Karpas-422 (cell line): ENCODE data around the gene NF2. TPM values are rescaled to one million over a fixed set of nuclear protein-coding genes. Genes with fewer than 3 reads are reported as not detected.

Source experiments
- DNase-seq: peaks from one replicate; pipeline ENCODE4 v3.0.0-alpha.2; 2015
- H2AFZ ChIP-seq: fragments of 200-600 bp; sonication (generic); 2 replicates; pipeline ENCODE4 v1.6.1; 2014; ENCODE audit warnings: antibody characterized with exemption, low read length, mixed read lengths
- H3K27ac ChIP-seq: fragments of 200-600 bp; sonication (generic); 2 replicates; pipeline ENCODE4 v1.5.1; 2014; ENCODE audit warnings: mild to moderate bottlenecking, low read length, moderate library complexity
- H3K27me3 ChIP-seq: fragments of 200-600 bp; sonication (generic); 2 replicates; pipeline ENCODE4 v1.6.1; 2014; ENCODE audit warnings: low read length, mixed read lengths
- H3K36me3 ChIP-seq: fragments of 200-600 bp; sonication (generic); 2 replicates; pipeline ENCODE4 v1.6.1; 2014; ENCODE audit warnings: low read length, mixed read lengths; ENCODE audit not compliant: insufficient read depth
- H3K4me1 ChIP-seq: fragments of 200-600 bp; sonication (generic); 2 replicates; pipeline ENCODE4 v1.6.1; 2014; ENCODE audit warnings: mild to moderate bottlenecking, low read length, mixed read lengths
- H3K4me2 ChIP-seq: fragments of 200-600 bp; sonication (generic); 2 replicates; pipeline ENCODE4 v1.6.1; 2014; ENCODE audit warnings: low read length, low read depth, mild to moderate bottlenecking; ENCODE audit not compliant: poor library complexity, severe bottlenecking
- H3K4me3 ChIP-seq: fragments of 200-600 bp; sonication (generic); 2 replicates; pipeline ENCODE4 v1.5.1; 2014; ENCODE audit warnings: mild to moderate bottlenecking, antibody characterized with exemption, low read length, mixed read lengths
- H3K79me2 ChIP-seq: fragments of 200-600 bp; sonication (generic); 2 replicates; pipeline ENCODE4 v1.6.1; 2014; ENCODE audit warnings: mild to moderate bottlenecking, low read length, mixed read lengths
- H3K9ac ChIP-seq: fragments of 200-600 bp; sonication (generic); 2 replicates; pipeline ENCODE4 v1.6.0; 2014; ENCODE audit warnings: low read length
- H3K9me2 ChIP-seq: fragments of 200-600 bp; sonication (generic), shearing (Covaris generic); replicated peaks from 2 replicates; pipeline ENCODE4 v1.6.0; 2014; ENCODE audit warnings: mild to moderate bottlenecking, low read length, moderate library complexity; ENCODE audit not compliant: insufficient read depth
- H3K9me3 ChIP-seq: fragments of 300-700, 200-600 bp; sonication (generic); 2 replicates; pipeline ENCODE4 v1.6.1; 2014; ENCODE audit warnings: low read length, mixed read lengths
- H4K20me1 ChIP-seq: fragments of 200-600 bp; sonication (generic); 2 replicates; pipeline ENCODE4 v1.6.1; 2014; ENCODE audit warnings: mild to moderate bottlenecking, antibody characterized with exemption, low read length, low read depth; ENCODE audit not compliant: insufficient read depth
- total RNA-seq: library from RNA; depleted of rRNA; stranded (reverse); fragments of >200 nt; shearing (Covaris generic); gene quantifications from 2 replicates; pipeline ENCODE4 v1.2.3, GENCODE V29; 2014; ENCODE audit warnings: low replicate concordance

NF2 gene
- total RNA-seq, 1 experiment from 2014 or later = 19.0 TPM

DNA sequence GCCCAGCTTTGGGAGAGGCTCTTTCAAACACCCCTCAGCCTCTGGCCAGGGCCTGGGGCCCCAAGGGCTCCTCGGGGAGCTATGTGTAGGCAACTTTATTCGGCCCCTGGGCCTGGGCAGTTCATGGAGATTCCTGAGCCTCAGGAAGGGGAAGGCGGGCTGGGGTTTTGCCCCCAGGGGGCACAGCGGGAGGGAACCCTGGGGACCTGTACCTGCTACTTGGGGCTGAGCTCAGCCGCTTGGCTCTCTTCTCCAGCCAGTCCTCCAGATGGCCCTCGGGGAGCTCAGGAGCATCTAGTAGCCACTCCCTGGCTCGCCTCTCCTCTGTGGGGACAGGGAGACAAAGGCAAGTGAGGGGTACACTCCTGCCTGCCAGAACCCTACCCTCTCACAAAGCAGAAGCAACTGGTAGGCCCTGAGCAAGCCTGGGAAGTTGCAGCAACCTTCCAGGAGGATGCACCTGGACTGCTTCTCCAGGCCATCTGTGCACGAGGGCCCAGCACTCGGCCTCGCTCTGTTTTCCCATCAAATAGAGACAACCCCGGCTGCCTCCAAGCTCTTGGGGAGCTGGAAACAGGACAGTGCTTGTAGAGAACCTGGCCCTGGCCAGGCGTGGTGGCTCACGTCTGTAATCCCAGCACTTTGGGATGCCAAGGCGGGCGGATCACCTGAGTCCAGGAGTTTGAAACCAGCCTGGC lies 134.8 kb downstream of the NF2 start:
- no peak overlapping the region for H2AFZ ChIP-seq
- H3K79me2 ChIP-seq = no peaks in the 10 kb centered on the region
- no peak for DNase-seq
- no peak overlapping the region for H3K4me3 ChIP-seq
- no peaks in the 10 kb centered on the region for H3K9me3 ChIP-seq
- 0 out of 2 replicates have a peak, but pooled peaks cover 3% of the 10 kb centered on the region for H4K20me1 ChIP-seq
- no peaks in the 10 kb centered on the region for H3K36me3 ChIP-seq
- no peak overlapping the region for H3K27ac ChIP-seq
- no peaks in the 10 kb centered on the region for H3K9me2 ChIP-seq
- no peak overlapping the region for H3K4me2 ChIP-seq
- H3K27me3 ChIP-seq = no peaks in the 10 kb centered on the region
- peaks cover 11% of the 10 kb centered on the region for H3K4me1 ChIP-seq
- H3K9ac ChIP-seq = no peak overlapping the region

DNA sequence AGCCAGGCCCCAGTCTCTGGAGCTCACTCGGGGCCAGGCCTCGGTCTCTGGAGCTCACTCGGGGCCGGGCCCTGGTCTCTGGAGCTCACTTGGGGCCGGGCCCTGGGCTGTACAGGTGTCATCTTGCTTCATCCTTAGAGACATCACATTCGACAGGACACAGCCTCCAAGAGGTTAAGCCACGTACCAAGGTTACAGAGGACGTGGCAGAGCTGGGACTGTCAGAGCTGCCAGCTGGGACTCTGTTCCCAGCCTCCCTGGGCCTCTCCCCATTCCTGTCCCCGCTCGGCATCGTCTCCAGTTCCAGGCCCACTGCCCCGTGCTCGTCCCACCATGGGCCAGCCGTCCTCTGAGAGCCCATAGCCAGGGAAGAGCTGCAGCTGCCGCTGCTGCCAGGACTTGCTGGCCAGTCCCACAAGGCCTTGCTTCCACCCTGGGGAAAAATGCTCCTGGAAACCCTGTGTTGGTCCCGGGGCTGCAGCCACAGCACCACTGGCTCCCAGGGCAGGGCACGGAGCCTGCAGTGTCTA lies 136.0 kb downstream of the NF2 start:
- Histone ChIP-seq H2AFZ (no peak overlapping the region), H3K79me2 (no peaks in the 10 kb centered on the region), H3K9me3 (no peaks in the 10 kb centered on the region), H4K20me1 (no peaks in the 10 kb centered on the region), H3K4me1 (no peaks in the 10 kb centered on the region), H3K4me3 (no peak overlapping the region), H3K27ac (no peak overlapping the region), H3K4me2 (no peak overlapping the region), H3K27me3 (no peaks in the 10 kb centered on the region), H3K9me2 (no peaks in the 10 kb centered on the region), H3K9ac (no peak overlapping the region), H3K36me3 (no peaks in the 10 kb centered on the region)
- no peak for DNase-seq

DNA sequence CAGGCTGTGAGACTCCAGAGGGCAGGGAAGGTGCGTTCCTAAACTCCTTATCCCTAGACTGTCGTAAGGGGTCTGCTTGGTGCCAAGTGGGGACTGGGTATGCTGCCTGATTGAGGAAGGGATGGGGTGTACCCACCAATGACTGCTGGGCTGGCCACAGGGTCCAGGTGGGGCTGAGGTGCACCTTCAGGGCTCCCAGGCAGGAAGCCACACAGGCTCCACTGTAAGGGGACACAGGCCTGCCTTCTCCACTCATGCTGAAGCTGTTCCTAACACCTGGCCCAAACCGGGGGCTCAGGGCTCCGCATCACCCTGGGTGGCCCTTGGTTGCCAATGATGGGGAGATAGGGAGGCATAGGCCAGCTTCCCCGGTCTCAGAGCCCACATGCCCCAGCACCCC lies 136.8 kb downstream of the NF2 start:
- Histone ChIP-seq H3K9ac (no peak overlapping the region), H3K36me3 (no peaks in the 10 kb centered on the region), H4K20me1 (no peaks in the 10 kb centered on the region), H3K27ac (no peak overlapping the region), H3K79me2 (no peaks in the 10 kb centered on the region), H3K4me2 (no peak overlapping the region), H3K9me2 (no peaks in the 10 kb centered on the region), H3K9me3 (no peaks in the 10 kb centered on the region), H3K4me1 (no peaks in the 10 kb centered on the region), H3K27me3 (no peaks in the 10 kb centered on the region), H3K4me3 (no peak overlapping the region), H2AFZ (no peak overlapping the region)
- DNase-seq = no peak

DNA sequence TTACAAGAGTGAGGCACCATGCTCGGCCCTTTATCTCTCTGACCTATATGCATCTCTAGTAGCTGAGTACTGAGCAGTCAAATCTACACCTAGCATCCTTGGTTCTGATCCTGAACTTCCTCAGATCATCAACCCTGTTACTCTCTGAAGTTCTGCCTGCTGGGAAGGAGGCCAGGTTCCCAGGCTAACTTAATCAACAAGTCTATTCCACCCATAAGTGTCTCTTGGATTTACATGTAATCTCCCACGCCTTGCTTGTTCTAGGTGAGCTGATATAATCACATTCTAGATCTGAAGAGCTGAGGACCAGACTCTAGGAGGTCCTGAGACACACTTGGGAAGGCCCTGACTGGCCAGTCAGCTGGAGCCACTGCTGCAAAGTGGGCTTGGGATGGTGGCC lies 138.5 kb downstream of the NF2 start:
- Histone ChIP-seq H3K9me3 (no peaks in the 10 kb centered on the region), H3K36me3 (no peaks in the 10 kb centered on the region), H3K9ac (no peak overlapping the region), H3K79me2 (no peaks in the 10 kb centered on the region), H3K4me2 (no peak overlapping the region), H4K20me1 (no peaks in the 10 kb centered on the region), H3K9me2 (no peaks in the 10 kb centered on the region), H2AFZ (no peak overlapping the region), H3K27me3 (no peaks in the 10 kb centered on the region), H3K4me1 (no peaks in the 10 kb centered on the region), H3K27ac (no peak overlapping the region), H3K4me3 (no peak overlapping the region)
- DNase-seq = no peak

DNA sequence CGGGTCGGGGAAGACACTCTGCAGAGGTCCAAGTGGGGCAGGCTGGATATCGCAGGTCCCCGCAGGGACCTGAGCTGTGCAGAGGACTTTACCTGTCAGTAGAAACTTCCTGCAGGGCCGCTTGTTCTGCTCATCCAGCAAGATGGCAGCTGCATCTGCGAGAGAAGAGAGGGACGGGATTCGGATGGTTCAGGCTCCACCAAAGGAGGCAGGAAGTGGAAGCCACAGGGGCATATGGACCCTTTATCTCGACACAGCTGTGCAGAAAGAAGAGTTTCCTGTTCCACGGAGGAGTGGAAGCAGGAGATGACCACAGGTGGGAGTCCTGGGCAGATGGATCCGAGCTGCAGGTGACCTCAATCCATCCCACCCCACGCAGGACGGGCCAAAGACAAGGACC lies 138.9 kb downstream of the NF2 start:
- H3K9me2 ChIP-seq = no peaks in the 10 kb centered on the region
- no peak overlapping the region for H2AFZ ChIP-seq
- no peaks in the 10 kb centered on the region for H3K36me3 ChIP-seq
- H3K4me2 ChIP-seq = no peak overlapping the region
- no peak overlapping the region for H3K4me3 ChIP-seq
- H3K4me1 ChIP-seq = no peaks in the 10 kb centered on the region
- H3K27me3 ChIP-seq = no peaks in the 10 kb centered on the region
- no peaks in the 10 kb centered on the region for H4K20me1 ChIP-seq
- no peak overlapping the region for H3K27ac ChIP-seq
- no peak for DNase-seq
- no peaks in the 10 kb centered on the region for H3K79me2 ChIP-seq
- no peak overlapping the region for H3K9ac ChIP-seq
- no peaks in the 10 kb centered on the region for H3K9me3 ChIP-seq

DNA sequence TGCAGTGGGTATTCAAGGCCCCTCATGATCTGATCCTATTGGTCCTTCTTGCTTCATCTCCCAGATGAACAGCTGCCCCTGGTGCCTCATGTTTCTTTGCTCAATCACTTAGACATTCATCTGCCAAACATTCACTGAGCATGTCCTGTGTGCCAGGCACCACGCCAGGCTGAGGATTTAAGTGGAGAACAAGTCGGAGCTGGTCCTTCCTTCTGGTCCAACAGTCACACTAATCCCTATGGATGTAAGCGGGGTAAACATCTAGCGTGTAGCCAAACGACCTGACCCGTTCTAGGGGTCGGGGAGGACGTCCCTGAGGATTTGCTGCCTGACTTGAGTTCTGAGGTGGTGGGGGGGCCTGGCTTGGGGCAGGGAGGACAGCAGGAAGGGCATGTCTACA lies 141.5 kb downstream of the NF2 start:
- Histone ChIP-seq H3K27ac (no peak overlapping the region), H3K9me2 (no peaks in the 10 kb centered on the region), H2AFZ (no peak overlapping the region)

DNA sequence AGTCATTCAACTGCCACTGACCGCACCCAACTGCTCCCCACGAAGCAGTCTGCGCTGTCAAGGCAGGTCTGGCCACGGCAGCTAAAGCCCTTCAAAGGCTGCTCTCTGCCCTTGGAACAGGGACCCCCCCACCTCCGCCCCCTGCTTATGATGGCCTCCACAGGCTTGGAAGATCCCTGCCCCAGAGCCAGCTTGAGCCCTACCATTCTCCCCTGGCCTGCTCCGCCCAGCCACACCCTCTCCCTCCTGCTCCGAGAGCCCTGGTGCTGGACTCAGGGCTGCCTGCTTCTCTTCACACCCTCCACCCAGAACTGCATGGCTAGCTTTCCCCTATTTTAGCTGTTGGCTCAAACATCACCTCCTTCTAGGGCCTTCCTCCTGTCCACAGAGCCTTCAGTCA lies 144.4 kb downstream of the NF2 start:
- H2AFZ ChIP-seq = no peak overlapping the region
- no peaks in the 10 kb centered on the region for H3K27me3 ChIP-seq
- no peaks in the 10 kb centered on the region for H3K9me3 ChIP-seq
- H3K4me3 ChIP-seq = no peak overlapping the region
- no peak overlapping the region for H3K9ac ChIP-seq
- H3K4me1 ChIP-seq = no peaks in the 10 kb centered on the region
- H3K79me2 ChIP-seq = no peaks in the 10 kb centered on the region
- H3K36me3 ChIP-seq = no peaks in the 10 kb centered on the region
- no peak overlapping the region for H3K27ac ChIP-seq
- no peaks in the 10 kb centered on the region for H3K9me2 ChIP-seq
- DNase-seq = no peak
- H3K4me2 ChIP-seq = no peak overlapping the region
- H4K20me1 ChIP-seq = no peaks in the 10 kb centered on the region

More for the DNA sequence above, 141.5 kb downstream of the NF2 start:
- Histone ChIP-seq H3K79me2 (no peaks in the 10 kb centered on the region), H3K36me3 (no peaks in the 10 kb centered on the region), H3K4me2 (no peak overlapping the region), H3K4me1 (no peaks in the 10 kb centered on the region), H3K4me3 (no peak overlapping the region), H3K27me3 (no peaks in the 10 kb centered on the region), H3K9me3 (no peaks in the 10 kb centered on the region), H4K20me1 (no peaks in the 10 kb centered on the region), H3K9ac (no peak overlapping the region)
- no peak for DNase-seq
